Ascending aorta (tissue), 2 donors: ENCODE measurements around the gene VSX1. TPM values are rescaled to one million over a fixed set of nuclear protein-coding genes. Genes with fewer than 3 reads are reported as not detected.

ENCODE experiments used
- DNase-seq, 2 donors: peaks; one replicate each; pipeline ENCODE4 v3.0.0-alpha.2; 2019; ENCODE audit warnings: low spot score in 2 of 2
- H3K27ac ChIP-seq, 2 donors: fragments of 200-600 bp; sonication (generic); one replicate each; pipeline ENCODE4 v1.5.1; 2016 to 2017; ENCODE audit warnings: mild to moderate bottlenecking in 1 of 2
- H3K27me3 ChIP-seq: fragments of 200-600 bp; sonication (generic); one replicate; pipeline ENCODE4 v1.5.1; 2017
- H3K36me3 ChIP-seq, 2 donors: fragments of 200-600 bp; sonication (generic); one replicate each; pipeline ENCODE4 v1.5.1; 2016
- H3K4me1 ChIP-seq, 2 donors: fragments of 200-600 bp; sonication (generic); one replicate each; pipeline ENCODE4 v1.5.1; 2016 to 2017; ENCODE audit warnings: mild to moderate bottlenecking in 1 of 2
- H3K4me3 ChIP-seq, 2 donors: fragments of 200-600 bp; sonication (generic); one replicate each; pipeline ENCODE4 v1.5.1; 2016 to 2017; ENCODE audit warnings: mild to moderate bottlenecking in 1 of 2
- H3K9me3 ChIP-seq, 2 donors: fragments of 200-600 bp; sonication (generic); one replicate each; pipeline ENCODE4 v1.5.1; 2016
- CTCF ChIP-seq, 3 experiments: fragments of 200-600 bp in 2 of 3; fragments of 450-650 bp in 1 of 3; sonication (generic) in 2 of 3; IDR thresholded peaks; one replicate each; pipeline ENCODE4 v1.5.1; 2016 to 2019; ENCODE audit warnings: antibody characterized with exemption in 3 of 3, mild to moderate bottlenecking in 1 of 3, moderate library complexity in 1 of 3
- intact Hi-C: fragments of 100-400 bp; cut with DNase I; formaldehyde crosslinking; loops from one replicate; pipeline ENCODE4 v1.15.1; 2023
- total RNA-seq: library from RNA; depleted of rRNA; stranded (reverse); fragments of >200 nt; gene quantifications from one replicate; pipeline ENCODE4 v1.1.0, GENCODE V29; 2016

The VSX1 gene
- total RNA-seq, 1 donor from 2014 or later: not detected

- intact Hi-C loops: no loop called here
- no peak for TF ChIP-seq CTCF (IDR thresholded peaks at IDR 0.05)
- Histone ChIP-seq H3K36me3 (no peaks in the 10 kb centered on the region), H3K27ac (no peak overlapping the region), H3K9me3 (no peaks in the 10 kb centered on the region), H3K4me1 (no peaks in the 10 kb centered on the region), H3K4me3 (no peak overlapping the region), H3K27me3 (no peaks in the 10 kb centered on the region)
- no peak for DNase-seq
Measured at GRCh38 chr20:25126204-25127029, 44.5 kb upstream of the VSX1 start.

DNA sequence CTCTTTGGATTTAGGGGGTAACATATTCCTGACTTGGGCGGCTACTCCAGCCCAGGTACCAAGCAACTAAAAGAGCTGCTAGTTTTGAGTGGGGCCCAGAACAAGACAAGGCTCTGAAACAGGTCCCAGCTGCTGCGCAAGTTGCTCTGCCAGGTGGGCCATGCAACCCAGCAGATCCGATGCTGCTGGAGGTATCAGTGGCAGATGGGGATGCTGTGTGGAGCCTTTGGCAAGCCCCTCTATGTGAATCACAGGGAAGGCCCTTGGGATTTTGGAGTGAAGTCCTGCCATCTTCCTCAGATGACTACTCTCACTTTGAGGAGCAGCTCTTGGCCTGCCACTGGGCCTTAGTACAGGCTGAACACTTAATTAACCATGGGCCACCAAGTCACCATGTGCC lies 43.7 kb upstream of the VSX1 start:
- no peaks in the 10 kb centered on the region for H3K27me3 ChIP-seq
- H3K4me1 ChIP-seq: no peaks in the 10 kb centered on the region
- H3K27ac ChIP-seq: no peak overlapping the region
- no peak for TF ChIP-seq CTCF (IDR thresholded peaks at IDR 0.05)
- no peak overlapping the region for H3K4me3 ChIP-seq
- H3K9me3 ChIP-seq: no peaks in the 10 kb centered on the region
- no peaks in the 10 kb centered on the region for H3K36me3 ChIP-seq
- intact Hi-C loops: no loop called here
- DNase-seq: no peak

- Histone ChIP-seq H3K27ac (no peak overlapping the region), H3K4me1 (peaks cover 0 to 14% of the 10 kb centered on the region in 2 donors)
- intact Hi-C loops: no loop called here
Measured at GRCh38 chr20:25120920-25121319, 39.0 kb upstream of the VSX1 start.

GRCh38 chr20:25120457-25120856 lies 38.5 kb upstream of the VSX1 start:
- intact Hi-C loops: no loop called here
- Histone ChIP-seq H3K36me3 (no peaks in the 10 kb centered on the region), H3K9me3 (no peaks in the 10 kb centered on the region), H3K4me1 (peaks cover 2 to 17% of the 10 kb centered on the region in 2 donors), H3K27me3 (no peaks in the 10 kb centered on the region), H3K4me3 (no peak overlapping the region), H3K27ac (no peak overlapping the region)
- no peak for TF ChIP-seq CTCF (IDR thresholded peaks at IDR 0.05)
- DNase-seq: no peak

More at GRCh38 chr20:25120920-25121319, 39.0 kb upstream of the VSX1 start:
- Histone ChIP-seq H3K4me3 (no peak overlapping the region), H3K27me3 (no peaks in the 10 kb centered on the region), H3K9me3 (no peaks in the 10 kb centered on the region), H3K36me3 (no peaks in the 10 kb centered on the region)
- DNase-seq: no peak
- no peak for TF ChIP-seq CTCF (IDR thresholded peaks at IDR 0.05)

DNA sequence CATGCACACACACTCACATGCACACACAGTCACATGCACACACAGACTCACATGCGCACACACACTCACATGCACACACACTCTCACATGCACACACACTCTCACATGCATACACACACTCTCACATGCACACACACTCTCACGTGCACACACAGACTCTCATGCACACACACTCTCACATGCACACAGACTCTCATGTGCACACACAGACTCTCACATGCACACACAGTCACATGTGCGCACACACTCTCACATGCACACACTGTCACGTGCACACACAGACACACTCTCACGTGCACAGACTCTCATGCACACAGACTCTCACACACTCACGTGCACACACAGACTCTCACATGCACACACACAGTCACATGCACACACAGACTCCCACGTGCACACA lies 36.6 kb upstream of the VSX1 start:
- H3K36me3 ChIP-seq: no peaks in the 10 kb centered on the region
- H3K27ac ChIP-seq: no peak overlapping the region
- H3K27me3 ChIP-seq: no peaks in the 10 kb centered on the region
- TF ChIP-seq CTCF (IDR thresholded peaks at IDR 0.05): no peak
- H3K9me3 ChIP-seq: no peaks in the 10 kb centered on the region
- DNase-seq: no peak
- no peak overlapping the region for H3K4me3 ChIP-seq
- H3K4me1 ChIP-seq: peaks cover 5 to 18% of the 10 kb centered on the region in 2 donors
- intact Hi-C loops: no loop called here
